HG02938 (cell line): ENCODE results near the gene LRRTM1.

Experiments used
- ATAC-seq: cut with Tn5 transposase; IDR thresholded peaks from one replicate; pipeline ENCODE4 v1.9.1; 2021; ENCODE audit warnings: mild to moderate bottlenecking, moderate library complexity; ENCODE audit not compliant: unreplicated experiment

LRRTM1 gene

DNA sequence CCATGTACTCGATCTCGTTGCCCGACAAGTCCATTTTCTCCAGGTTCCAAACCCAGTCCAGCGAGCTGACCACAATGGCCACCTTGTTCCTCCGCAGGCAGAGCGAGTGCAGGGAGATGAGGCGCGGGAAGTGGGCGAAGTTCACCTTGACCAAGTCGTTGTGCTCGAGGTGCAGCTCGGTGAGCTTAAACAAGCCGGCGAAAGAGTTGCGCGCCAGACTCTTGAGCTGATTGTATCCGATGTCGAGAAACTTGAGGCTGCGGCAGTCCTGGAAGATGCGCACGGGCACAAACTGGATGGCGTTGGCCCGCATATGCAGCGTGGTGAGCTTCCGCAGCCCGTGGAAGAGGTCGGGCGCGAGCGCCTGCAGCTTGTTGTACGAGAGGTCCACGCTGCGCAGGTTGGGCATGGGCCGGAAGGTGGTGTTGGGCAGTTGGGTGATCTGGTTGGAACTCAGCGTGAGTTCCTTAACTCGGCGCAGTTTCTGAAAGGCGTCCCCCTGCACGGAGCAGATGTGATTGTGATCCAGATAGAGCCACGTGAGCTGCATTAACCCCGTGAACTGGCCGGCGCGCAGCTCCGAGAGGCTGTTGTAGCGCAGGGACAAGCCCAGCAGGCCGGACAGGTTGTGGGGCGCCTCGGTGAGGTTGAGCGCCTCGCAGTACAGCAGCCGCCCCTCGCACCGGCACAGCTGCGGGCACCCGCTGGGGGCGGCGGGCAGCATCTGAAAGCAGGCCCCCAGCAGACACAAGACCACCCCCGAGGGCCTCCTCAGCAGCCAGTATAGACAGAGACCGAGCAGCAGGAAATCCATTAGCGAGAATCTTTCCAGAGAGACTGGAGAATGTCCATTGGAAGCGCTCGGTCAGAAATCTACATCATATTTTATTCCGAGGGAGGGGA lies 1.3 kb downstream of the LRRTM1 start:
- no peak for ATAC-seq

DNA sequence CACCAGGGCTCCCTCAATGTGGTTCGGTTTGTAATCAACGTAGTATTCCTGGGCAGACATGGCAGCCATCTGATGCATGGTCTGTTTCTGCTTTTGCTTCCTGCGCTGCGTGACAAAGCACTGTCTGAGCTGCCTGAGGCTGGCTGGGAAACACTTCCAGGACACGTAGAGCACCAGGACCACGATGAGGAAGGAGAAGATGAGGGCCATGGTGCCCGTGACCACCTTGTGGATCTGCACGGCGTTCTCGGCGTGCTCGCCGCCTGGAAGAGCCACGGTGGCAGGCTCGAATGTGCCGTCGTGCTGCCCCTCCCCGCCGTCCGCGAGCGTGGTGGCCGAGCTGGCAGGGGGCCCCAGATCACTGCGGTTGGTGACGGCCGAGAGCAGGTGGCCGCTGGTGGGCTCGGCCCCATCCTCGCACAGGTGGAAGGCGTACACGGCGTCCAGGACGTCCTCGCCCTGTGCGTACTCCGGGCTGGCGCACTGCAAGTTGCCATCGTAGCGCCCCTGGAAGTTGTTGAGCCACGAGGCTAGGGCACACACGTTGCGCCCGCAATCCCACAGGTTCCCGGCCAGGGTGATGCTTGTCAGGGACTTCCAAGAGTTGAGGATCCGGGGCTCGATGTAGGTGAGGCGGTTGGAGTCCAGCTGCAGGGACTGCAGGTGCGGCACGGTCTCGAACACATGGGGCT lies 2.1 kb downstream of the LRRTM1 start:
- ATAC-seq, result no peak

DNA sequence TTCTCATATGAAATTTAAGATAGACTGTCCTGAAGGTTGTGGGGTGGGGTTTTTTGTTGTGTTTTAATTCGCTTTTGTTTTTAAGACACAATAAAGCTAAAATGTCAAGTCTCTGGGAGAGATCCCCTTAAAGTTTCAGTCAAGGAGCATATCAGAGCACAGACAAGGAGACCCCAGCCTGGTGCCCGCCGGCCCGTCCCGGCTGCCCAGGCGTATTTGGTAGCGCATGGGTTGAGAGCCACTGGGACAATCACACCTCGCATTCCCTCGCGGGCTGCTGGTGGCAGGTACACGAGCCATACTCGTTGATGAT lies 2.6 kb downstream of the LRRTM1 start:
- no peak for ATAC-seq

DNA sequence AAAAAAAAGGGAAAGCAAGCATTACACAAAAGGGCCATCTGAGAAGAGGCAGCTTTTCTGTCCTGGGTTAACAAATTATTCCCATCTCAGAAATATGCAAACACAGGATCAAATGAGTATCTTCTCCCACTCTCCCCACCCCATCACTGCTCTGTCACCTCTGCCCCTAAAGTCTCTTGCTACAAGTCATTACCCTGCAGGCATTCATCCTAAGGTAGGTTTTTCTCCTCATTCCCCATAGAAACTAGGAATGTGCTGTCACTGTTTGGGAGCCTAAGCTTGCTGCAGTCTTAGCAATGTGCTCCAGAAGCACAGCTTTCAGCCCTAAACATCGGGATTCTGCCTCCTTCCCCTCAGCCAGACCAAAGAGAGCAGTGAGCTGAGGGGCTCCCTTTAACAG lies 3.6 kb downstream of the LRRTM1 start:
- ATAC-seq, result no peak

DNA sequence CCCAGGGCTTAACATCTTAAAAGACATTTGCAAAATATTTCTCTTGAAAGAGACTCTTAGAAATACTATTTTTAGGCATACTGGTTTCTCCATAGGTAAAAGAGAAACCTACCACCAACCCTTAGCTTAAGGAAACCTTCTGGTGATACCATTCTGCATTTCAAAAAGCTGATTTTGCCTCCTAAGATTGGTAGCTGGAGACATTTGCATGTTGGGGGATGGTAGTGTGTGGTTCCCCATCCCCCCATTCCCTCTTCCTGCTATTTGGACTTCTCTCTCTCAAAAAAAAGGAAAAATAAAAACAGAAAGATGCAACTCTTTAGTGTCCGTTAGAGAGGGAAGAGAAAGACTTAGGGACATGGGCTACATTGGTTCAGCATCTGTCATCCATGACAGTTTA lies 4.2 kb downstream of the LRRTM1 start:
- no peak for ATAC-seq

DNA sequence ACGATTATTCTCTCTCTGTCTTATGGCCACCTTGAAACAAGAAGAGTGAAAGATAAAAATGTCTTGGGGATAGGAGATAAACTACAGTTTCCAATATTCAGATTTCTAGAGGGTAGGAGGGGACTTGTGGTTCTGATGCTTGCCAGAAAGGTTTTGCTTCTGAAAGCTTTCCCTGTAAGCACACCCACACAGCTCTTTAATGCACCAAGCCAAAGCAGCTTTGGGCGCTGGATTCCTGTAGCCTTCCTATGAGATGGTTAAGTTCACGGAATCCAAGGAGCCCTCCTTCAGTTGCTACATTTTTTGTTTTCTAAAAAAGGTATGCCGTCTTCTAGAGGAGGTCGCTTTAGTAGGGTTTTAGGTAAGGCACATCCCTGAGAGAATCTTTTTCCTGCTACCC lies 4.9 kb downstream of the LRRTM1 start:
- no peak for ATAC-seq

DNA sequence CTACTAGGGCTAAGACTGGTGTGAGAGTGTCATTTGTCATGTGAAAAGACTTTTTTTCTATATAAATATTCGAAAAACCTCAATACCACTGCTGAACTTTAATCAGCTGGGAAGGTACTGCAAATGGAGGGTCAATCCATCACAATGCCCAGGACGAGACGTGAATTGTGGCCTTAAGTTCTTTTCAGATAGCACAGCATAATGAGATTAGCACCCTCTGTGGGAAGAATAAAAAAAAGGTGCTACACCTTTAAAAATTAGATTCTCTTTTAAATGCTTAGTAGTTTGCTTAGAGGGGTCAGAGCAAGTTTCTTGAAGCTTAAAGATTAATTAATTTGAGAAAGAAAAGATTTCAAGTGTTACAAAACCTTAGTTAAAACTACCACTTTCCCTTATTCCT lies 5.6 kb downstream of the LRRTM1 start:
- no peak for ATAC-seq

DNA sequence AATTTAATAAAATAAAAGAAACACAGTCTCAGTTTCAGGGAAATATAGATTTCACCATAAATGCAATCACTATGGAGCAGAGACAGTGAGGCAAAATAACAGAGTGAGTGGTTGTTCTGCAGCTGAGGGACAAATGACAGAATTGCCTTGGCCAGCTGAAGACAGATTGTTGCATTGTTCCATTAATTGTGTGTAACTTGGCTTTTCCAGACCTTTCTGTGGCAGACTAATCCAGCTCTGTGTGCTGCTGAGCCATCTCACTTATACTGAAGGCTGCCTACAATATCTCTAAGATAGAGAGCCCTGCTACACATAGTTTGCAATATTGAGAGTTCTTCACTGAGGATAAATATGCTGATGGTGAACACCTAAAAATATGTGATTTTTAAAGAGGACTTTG lies 11.5 kb downstream of the LRRTM1 start:
- no peak for ATAC-seq

DNA sequence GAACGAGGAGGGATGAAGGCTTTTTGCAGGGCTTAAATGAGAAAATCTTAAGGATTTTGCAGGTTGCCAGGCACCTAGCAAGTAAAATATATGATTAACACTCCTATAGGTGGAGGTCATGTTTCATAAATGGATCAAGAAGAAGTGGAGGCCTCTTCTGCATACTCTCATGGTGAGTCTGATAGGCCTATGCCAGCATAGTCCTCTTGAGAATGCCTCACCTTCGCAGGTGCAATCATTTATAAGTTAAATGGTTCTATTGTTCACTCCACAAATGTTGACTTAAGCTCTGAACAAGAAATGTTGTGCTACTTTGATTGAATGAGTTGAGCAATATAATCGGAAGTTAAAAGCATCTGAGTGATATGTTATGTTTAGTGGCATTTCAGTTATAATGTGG lies 12.1 kb downstream of the LRRTM1 start:
- no peak for ATAC-seq

DNA sequence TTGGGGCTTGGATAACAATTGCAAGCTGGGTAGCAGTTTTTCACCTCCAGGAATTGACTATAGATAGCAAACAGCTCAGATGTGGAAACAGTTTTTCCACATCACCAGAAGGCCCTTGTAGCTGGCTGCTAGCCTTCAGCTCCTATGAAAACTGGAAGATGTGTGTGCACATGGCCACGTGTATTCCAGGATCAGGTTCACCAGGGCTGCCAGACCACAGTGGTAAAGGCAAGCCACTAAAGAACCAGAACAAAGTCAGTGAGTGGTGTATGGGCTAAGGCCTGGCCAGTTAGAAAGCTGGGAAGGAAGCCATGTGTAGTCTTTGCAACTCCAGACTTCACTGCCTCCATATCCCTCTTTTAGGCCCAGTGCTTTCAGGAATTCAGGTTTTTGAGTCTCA lies 12.9 kb downstream of the LRRTM1 start:
- no peak for ATAC-seq

DNA sequence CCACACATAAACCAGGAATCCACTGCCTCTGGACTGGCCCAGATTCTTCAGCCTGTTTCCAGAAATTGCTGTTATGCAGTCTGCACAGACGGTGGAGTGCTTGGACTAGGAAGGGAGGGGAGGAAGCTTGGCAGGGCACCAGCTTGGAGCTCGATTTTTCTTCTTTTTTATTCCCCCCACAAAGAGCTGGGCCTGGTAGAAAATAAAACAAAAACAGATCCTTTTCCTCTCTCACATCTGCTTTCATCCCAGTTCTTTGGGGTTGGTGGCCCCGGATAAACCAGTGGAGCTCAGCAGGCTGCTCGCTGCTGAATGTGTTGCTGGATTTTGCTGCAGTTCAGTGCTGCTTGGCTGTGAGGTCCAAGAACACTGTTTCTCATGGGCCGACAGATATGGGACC lies 16.0 kb downstream of the LRRTM1 start:
- no peak for ATAC-seq

DNA sequence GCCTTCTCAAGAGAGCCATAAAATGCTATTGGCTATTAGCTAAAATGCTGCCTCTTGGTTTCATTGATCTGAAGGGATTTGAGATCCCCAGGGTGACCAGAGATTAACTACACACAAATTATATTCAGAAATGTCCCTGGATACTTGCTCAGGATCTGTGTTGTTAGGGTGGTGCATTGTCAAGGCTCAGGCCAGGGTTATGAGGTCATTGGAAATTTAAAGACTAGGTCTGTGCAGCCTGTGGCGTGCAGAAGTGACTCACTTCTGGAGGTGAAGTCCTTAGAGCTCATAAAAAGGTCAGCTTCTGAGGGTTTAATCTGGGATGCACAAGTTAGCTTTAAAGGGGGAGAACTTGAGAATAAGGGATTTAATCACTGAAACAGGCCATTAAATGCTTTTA lies 23.5 kb downstream of the LRRTM1 start:
- ATAC-seq, result no peak

DNA sequence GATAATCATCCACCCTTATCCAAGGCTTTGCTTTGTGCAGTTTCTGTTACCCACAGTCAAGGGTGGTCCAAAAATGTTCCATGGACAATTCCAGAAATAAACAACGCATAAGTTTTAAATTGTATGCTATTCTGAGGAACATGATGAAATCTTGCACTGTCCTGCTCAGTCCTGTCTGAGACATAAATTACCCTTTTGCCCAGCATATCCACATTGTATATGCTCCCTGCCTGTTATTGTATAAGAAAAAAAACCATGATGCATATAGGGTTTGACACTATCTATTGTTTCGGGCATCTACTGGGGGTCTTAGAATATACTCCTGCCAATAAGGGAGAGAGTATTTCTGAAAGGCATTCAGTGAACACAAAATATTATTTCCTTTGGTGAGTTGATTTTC lies 24.0 kb downstream of the LRRTM1 start:
- no peak for ATAC-seq

DNA sequence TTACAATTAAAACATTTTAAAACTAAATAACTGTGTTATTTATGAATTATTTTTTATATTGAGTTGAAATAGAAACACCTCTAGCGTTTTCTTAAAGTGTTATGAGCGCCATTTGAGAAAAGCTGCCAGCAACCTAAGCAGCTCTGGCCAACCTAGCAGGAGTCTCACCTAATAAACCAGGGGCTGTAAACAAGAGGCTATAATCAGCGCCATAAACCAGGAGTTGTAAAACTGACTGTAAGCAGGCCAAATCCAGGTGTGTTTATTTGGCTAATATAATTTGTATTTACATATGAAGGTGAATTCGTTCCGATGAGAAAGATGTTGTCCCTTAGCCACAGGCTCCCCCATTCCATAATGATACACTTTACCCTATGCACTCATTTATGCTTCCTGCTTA lies 34.7 kb downstream of the LRRTM1 start:
- no peak for ATAC-seq

DNA sequence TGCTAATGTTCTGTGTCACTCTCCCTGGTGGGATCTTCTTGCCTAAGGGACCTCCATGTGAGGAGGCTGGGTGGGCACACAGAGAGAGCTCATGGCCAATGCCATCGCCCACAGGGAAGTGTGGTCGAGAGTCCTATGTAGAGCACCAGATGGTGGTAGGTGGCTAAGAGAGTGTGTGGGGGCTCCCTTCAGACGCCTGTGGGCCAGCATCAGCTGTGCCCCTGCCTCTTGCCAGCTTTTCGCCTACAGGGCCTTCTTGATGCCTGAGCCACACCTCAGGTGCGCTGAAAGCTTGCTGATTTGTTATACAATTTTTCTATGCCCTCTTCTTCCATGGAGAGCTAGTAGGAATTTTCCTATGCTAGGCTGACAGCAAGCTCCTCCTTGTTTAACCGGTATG lies 38.3 kb downstream of the LRRTM1 start:
- no peak for ATAC-seq

DNA sequence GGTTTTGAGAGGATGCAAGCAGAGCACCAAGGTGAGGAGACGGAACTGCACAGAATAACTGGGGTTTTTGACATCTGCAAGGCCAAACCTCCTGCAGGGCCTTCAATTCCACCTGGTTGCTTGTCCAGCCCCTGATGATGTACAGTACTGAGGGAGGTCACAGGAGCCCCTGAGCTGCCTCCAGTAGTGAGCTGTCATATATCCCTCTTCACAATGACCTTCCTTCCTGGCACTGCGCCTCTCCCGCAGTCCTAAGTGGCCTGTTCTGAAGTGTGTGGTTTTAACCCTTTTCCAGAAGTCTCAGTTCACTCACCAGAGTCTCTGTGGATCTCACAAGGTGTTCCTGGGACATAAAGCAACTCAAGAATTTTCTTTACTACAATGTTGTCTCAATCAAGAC lies 45.3 kb downstream of the LRRTM1 start:
- no peak for ATAC-seq

DNA sequence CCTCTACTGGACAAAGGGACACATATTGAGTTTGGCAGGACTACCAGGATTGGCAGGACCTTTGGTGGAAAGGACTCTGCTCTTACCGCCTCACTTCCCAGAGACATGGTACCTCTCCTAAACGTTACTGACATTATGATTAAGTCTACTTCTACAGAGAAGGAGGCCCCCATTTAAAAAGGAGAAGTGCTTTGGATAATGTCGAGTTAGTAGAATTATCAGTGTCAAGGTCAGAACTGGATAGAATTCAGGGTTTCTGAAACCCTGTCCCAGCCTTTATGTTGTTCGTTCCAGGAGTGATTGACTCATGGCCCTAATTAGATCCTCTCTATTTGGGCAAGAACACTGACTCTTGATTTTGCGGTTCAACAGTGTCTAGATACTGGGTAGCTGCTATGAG lies 45.8 kb downstream of the LRRTM1 start:
- ATAC-seq, result no peak

DNA sequence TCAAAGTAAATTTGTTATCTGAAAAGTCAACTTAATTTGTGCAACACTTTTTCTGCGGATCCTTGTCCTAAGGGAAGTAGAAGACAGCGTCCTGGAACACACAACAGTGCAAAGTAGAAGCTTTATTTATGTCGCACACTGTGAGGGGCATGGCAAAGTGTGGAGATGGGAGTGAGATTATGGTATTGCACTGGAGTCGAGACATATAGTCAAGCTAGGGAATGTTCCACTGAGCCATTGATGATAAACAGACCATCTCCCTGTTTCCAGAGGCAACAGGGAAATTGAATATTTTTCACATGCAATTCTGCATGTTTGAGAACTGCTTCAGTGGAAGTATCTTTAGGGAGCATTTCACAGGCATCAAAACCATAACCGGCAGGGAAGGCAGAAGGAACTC lies 46.2 kb downstream of the LRRTM1 start:
- ATAC-seq, result no peak

DNA sequence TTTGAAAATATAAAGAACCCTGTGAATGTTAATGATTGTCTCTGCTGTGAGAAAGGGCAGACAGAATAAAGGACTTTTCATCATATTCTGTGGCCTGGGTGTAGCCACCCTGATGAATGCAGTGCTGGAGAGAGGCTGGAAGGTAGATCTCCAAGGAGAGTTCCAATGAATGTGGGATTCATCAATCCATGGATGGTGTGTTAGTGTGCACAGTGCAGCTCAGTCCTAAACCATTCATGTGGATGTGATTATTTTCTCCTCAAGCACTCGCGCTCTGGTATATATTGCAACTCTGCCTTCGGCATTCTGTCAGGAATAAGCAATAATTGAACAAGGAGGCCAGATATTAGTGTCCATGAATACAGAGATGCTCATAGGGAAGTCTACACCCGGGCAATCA lies 47.1 kb downstream of the LRRTM1 start:
- no peak for ATAC-seq

DNA sequence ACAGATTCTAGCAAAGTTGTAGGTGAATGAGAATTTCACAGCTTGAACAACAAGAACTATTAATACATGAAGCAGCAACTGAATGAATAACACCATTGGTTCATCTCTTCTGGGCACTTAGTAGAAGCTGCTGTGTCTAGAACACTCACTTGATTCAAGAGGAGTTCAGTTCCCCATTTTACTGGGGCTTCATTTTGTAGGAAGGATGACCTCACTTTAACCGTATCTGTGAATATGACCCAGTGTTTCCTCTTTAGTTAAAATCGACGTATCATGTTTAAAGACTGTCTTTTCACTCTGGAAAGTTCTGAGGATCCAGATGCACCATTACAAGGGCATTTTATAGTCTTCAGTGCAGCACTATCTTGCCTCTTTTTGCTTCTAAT lies 47.8 kb downstream of the LRRTM1 start:
- no peak for ATAC-seq

DNA sequence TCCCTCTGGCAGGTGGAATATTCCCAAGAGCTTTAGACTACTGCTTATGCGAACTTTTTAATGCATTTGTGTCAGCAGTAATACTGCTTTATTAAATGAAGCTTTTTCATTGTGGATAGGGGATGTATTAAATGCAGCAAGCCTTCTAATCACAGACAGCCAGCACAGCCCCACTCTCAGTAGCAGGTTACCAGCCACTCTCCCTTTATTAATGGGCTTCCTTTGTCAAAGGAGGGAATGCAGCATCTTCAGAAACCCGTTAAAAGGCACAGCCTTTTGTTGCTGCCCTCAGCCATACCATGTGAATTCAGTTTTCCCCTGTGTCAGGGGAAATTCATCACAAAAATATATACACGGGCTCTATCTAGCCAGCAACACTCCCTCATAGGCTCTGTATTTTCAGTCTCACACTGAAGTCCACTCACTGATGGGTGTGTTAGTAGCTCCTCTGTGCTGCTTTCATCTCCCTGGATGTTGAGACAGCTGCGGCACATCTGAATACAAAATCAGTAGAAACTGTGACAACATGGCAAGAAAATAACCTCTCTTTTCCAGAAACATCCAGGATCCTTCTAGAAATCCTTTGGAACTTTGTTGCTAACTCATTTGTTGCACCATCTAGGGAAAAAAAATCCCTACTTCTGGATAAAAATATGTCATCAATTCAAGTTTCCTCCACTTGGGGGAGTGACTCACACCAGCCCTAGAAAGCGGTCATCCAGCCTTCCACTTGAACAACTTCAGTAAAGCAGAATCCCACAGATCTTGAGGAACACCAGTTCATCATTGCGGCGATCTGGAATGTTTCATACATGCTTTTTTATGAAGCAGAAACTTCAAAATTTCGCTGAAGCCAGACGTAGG lies 48.4 kb downstream of the LRRTM1 start:
- no peak for ATAC-seq
